AG09319 (cell line): ENCODE measurements around the gene EBPL.
A peak's percentile ranks its signal among the peaks of the same experiment; 100 is the strongest.

ENCODE experiments used
- DNase-seq: peaks from one replicate; pipeline ENCODE4 v3.0.0-alpha.2; 2010; ENCODE audit warnings: low read depth; ENCODE audit errors: extremely low read depth
- CTCF ChIP-seq: IDR thresholded peaks from 2 replicates; pipeline ENCODE4 v1.5.1; 2011; ENCODE audit warnings: low read depth, mild to moderate bottlenecking, inconsistent platforms, low read length, moderate library complexity

Gene EBPL

GRCh38 chr13:49643035-49643646 lies 48.1 kb downstream of the EBPL start:
- no peak for DNase-seq
- no peak for TF ChIP-seq CTCF

DNA sequence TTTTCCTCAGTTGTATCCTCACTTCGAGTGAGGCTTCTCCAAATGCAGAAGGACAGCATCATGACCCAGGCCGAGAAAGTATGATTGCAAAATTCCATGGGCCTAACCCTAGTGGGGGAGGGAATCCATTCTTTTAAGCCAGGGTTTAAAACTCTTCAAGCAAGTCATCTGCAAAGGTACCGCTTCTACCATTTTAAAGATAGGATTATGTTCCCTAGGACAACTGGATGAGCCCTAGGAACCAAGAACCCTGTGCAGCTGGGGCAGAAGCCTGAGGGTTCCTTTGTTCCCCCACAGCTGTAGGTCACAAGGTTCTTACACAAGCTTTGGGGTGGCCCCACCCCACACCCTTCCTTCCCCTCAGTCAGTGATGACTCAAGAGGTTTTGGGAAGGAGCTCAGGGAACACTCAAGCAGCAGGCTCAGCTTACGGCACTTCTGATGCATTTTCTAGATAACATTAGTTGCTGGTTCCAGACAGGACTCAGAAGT lies 49.4 kb downstream of the EBPL start:
- DNase-seq, result peak; percentile 79
- TF ChIP-seq CTCF, result no peak

- DNase-seq, result no peak
- no peak for TF ChIP-seq CTCF
These were observed 52.6 kb downstream of the EBPL start for GRCh38 chr13:49638744-49639072.

DNA sequence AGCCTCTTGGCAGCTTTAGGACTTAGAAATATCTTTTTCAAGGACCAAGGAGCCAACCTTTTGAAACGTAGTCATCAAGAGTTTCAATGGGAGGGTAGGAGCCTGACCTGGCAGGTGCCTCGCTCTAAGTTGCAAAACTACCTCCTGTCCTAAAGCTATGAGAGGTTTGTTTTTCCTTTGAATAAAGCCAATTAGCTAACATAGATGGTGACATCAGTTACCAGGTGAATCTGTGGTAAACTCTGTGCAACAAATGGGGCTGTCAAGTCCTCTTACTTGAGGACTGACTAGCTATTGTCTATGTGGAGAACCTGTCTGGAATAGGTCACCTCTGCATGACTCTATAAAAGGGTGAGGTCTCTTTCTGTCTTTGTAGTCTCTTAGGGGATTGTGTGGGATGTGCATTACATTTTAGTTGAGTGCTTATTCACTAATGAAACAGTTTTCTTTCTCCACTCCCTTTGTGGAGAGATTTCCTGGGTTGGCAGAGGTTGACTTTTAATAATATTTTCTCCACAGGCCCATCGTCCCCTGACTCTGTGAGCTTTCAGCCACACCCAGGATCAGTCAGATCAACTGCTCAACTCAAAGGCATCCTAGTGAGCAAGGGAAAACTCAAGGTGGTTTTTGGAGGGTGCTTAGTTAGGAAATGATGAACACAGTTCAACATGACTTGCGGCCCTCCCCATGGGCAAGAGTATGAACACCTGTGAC lies 53.1 kb downstream of the EBPL start:
- no peak for DNase-seq
- no peak for TF ChIP-seq CTCF

DNA sequence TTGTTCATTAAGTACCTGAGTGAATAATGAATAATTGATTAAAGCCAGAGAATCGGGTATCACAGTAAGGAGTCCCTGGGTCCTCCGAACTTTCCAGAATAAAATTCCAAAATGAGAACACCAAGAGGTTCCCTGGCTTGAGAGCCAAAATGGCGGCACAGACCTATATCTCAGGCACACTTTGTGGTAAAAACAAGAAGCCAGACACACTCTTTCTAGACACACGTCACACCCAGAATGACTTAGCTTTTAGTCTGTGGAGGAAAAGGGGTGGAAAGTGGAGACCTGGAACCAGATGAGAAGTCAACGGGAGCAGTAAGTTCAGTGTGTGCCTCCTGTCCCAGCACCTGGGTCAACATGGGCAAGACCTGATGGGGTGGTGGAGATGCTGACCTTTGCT lies 54.6 kb downstream of the EBPL start:
- no peak for TF ChIP-seq CTCF
- DNase-seq, result no peak

DNA sequence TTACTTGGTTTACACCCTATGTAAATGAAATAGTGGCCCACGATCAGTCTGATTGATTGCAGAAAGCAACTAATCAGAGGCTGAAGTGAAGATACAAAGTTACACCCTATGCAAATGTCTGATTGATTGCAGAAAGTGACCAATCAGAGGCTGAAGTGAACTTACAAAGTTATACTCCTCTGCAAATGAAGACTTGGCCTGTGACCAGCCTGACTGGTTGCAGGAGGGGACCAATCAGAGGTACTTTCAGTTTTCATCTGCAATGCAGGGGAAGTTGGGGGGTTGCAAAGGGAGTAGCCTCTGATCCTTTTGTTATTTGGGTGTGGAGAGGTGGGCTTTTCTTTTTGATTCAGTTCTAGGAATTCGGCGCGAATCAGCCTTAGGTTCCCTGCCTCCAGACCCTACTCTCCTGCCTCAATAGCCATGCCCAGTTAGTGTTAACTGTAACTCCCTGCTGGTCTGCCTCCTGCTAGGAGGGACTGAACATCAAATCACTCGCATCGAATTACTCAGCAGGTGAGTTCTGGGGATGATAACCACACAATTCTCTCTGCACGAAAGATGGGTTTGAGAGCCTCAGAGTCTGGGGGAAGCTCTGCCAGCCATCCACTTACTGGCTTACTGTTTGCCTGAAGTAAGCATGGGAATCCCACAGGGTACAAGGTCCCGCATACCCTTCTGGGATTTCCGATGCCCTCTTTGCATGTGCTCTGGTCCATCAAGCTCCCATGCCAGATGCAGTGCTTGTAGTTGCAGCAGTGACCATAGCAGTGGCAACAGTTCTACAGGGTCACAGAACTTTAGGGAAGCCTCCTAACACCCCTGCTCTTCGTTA lies 55.5 kb downstream of the EBPL start:
- no peak for TF ChIP-seq CTCF

GRCh38 chr13:49633710-49634109 lies 57.6 kb downstream of the EBPL start:
- TF ChIP-seq CTCF, result no peak
- no peak for DNase-seq

More for the DNA sequence above, 55.5 kb downstream of the EBPL start:
- DNase-seq, result no peak
